ENCODE data around the gene MSL1.

The MSL1 gene

DNA sequence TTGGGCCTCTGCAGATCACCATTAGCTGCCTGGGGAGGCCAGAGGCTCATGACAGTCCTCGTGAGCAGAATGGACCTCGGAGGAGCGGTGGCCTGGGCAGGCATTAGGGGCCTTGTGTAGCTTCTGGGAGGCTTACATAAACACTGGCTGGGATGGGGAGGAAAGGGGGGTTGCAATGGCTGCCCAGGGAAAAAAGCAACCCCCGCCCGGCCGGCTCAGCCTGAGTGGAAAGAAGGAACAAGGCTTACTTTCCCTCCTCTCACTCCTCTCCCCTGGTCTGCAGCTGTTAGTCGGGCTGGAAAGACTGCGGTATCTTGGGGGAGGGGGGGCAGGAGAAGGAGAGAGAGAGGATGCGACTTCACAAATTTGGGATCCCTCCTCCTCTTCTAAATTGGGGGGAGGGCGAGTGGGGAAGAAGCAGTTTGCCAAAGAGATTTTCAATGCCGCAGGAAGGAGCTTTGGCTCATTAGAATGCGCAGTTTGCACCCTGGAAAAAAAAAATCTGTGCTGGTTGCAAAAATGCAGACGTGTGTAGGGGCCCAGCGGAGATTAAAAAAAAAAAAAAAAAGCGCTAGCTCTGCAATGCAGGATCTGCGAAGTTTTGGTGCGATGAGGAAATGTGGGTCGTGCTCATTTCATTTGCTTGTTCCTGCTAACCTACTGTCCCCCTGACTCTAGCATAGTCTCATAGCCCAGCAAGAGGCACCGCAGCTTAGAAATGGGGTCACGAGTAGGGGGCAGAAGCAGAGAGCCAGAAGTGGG is 14.8 kb upstream of the MSL1 start:
- H3K27ac Mint-ChIP-seq: no peak overlapping the region
- no peak for DNase-seq (ENCODE audit: low spot score)

GRCh38 chr17:40107522-40108174 is 14.1 kb upstream of the MSL1 start:
- H3K36me3 Mint-ChIP-seq (ENCODE audit: low read depth): no peaks in the 10 kb centered on the region
- H3K27ac Mint-ChIP-seq: peak overlapping the region; percentile 79
- H3K27me3 Mint-ChIP-seq (ENCODE audit: low read depth): peaks cover 8% of the 10 kb centered on the region
- no peak for DNase-seq (ENCODE audit: low spot score)
- peaks cover 72% of the 10 kb centered on the region for H3K4me1 Mint-ChIP-seq (ENCODE audit: low read depth)
- H3K4me3 Mint-ChIP-seq: peak overlapping the region; percentile 65
- no peaks in the 10 kb centered on the region for H3K9me3 Mint-ChIP-seq

More for the DNA sequence above, 14.8 kb upstream of the MSL1 start:
- peaks cover 8% of the 10 kb centered on the region for H3K27me3 Mint-ChIP-seq (ENCODE audit: low read depth)
- H3K9me3 Mint-ChIP-seq: no peaks in the 10 kb centered on the region
- no peaks in the 10 kb centered on the region for H3K36me3 Mint-ChIP-seq (ENCODE audit: low read depth)
- peaks cover 65% of the 10 kb centered on the region for H3K4me1 Mint-ChIP-seq (ENCODE audit: low read depth)
- no peak overlapping the region for H3K4me3 Mint-ChIP-seq

DNA sequence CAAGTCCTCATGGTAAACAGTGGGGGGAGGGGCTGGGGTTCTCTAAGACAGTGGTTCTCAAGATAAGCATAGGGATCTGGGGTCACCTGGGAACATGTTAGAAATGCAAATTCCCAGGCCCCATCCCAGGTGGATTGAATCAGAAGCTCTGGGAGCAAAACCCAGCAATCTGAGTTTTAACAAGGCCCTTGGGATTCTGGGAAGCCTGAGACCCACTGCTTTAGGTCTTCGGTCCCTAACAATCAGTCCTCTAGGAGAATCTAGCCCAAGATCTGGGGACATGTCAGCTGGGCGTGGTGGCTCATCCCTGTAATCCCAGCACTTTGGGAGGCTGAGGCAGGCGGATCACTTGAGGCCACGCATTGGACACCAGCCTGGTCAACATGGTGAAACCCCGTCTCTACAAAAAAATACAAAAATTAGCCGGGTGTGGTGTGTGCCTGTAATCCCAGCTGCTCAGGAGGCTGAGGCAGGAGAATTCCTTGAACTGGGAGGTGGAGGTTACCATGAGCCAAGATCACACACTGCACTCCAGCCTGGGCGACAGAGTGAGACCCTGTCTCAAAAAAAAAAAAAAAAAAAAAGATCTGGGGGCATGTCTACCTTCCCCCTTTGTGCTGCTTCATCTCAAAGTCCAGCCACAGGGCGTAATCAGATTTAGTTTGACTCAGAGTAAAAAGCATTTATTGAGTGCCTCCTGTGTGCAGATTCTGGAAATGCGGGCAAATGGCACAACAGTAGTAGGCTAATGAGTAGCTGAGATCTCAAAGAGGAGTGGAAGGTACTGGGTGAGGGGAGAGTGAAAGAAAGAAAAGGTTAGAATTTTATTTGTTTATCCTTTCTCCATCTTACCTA is 12.6 kb upstream of the MSL1 start:
- Mint-ChIP-seq H3K27ac (no peak overlapping the region), H3K27me3 (ENCODE audit: low read depth) (peaks cover 8% of the 10 kb centered on the region), H3K4me3 (no peak overlapping the region), H3K4me1 (ENCODE audit: low read depth) (peaks cover 77% of the 10 kb centered on the region), H3K36me3 (ENCODE audit: low read depth) (no peaks in the 10 kb centered on the region), H3K9me3 (no peaks in the 10 kb centered on the region)
- DNase-seq (ENCODE audit: low spot score): no peak

DNA sequence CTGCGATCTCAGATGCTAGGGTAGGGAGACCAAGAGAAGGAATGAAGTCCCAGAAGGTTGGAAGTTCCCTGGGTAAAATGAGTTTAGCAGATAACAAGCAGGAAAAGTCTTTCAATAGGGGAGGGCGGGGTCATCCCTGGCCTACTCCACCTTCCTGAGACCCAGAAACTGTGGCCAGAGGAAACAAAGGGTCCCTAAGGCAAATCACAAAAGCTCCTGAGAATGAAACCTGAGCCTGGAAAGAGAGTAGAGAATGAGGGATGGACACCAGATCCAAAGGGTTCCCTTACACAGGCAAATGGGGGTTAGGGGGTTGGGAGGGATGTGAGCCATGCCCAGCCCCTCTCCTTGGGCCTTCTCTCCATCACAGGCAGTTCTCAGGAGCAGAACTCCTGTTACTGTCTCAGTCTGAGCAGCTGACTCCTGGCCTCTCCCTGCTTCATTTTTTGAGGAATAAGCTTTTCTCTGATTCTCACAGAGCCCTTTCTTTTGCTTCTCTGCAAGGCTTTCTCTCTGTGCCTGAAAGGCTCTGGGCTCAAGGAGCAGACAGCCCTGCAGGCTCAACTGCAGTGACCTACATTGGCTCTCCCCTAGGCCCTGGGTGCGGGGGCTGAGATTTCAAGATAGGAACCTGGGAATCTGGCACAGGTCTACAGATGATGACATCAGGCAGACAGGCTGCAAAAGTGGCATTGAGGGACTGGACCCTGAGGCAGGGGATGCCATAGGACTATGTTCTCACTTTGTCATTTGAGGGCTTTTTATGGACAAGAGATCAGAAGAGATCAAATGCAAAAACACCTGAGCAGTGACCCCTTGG is 11.5 kb upstream of the MSL1 start:
- Mint-ChIP-seq H3K9me3 (no peaks in the 10 kb centered on the region), H3K27ac (peak overlapping the region; percentile 39), H3K4me3 (no peak overlapping the region), H3K27me3 (ENCODE audit: low read depth) (peaks cover 8% of the 10 kb centered on the region), H3K36me3 (ENCODE audit: low read depth) (no peaks in the 10 kb centered on the region), H3K4me1 (ENCODE audit: low read depth) (peaks cover 66% of the 10 kb centered on the region)
- DNase-seq (ENCODE audit: low spot score): no peak

DNA sequence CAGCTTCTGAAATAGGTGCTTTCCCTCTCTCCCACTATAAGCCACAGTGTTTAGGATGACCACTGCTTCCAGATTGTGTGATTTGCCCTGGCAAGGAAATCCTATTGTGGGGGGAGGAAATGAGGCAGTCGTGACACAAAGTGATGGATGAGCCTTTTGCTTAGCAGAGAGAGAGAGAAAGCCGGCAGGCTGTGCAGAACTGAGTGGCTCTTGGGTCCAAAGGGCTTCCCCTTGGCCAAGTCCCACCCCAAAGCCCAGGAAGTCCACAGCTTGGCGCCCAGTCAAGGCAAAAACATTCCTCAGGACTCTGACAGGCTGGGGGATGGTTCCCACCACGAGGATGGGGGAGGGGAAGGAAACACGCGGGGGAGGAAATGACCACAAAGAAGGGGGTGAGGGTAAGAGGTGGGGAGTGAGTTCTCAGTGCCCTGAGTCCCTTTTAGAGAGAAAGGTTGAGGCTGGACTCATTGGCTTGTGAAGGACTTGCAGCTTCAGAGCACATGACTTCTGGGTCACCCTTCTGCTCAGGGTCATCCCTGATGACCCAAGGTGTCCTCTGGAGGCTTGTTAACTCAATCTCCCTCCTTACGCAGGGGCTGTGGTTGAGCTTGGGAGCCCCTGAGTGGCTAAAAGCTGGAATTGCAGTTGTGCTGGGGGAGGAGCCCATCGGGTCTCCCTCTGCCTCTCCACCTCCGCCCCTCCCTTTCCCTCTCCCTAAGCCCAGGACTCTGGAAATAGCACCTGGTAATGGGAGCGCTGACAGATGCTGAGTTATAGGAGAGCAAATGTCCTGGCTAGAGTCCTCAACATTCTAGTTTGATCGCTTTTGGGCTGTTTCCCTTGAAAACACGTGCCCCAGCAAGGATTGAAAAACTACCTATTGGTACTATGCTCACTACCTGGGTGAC is 10.3 kb upstream of the MSL1 start:
- peak; percentile 67 for DNase-seq (ENCODE audit: low spot score)
- Mint-ChIP-seq H3K4me3 (peak overlapping the region; percentile 76), H3K4me1 (ENCODE audit: low read depth) (peaks cover 56% of the 10 kb centered on the region), H3K27ac (peak overlapping the region; percentile 76), H3K9me3 (no peaks in the 10 kb centered on the region), H3K27me3 (ENCODE audit: low read depth) (peaks cover 8% of the 10 kb centered on the region), H3K36me3 (ENCODE audit: low read depth) (no peaks in the 10 kb centered on the region)

DNA sequence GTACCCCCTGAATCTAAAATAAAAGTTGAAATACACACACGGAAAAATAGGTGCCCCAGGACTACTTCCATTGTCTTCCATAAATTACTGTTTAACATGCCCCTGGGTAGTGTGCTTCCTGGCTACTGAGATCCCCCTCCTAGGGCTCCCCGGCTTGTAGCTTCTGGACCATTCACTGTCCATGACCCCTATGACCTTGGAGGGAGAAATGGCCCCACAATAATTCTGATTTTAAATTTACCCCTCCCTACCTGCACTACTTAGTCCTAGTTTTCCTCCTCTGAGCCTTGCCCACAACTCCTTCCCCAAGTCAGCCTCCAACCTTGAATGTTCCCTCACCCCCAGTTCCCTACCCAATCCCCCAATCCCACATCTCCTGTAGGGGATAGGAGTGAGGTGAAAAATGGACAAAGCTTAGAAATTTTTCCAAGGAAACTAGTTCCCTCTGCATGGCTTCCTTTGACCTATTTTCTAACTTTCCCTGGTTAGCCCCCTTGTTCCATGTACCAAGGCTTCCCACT is 9.5 kb upstream of the MSL1 start:
- peaks cover 6% of the 10 kb centered on the region for H3K27me3 Mint-ChIP-seq (ENCODE audit: low read depth)
- DNase-seq (ENCODE audit: low spot score): no peak
- no peaks in the 10 kb centered on the region for H3K9me3 Mint-ChIP-seq
- H3K4me1 Mint-ChIP-seq (ENCODE audit: low read depth): peaks cover 51% of the 10 kb centered on the region
- H3K36me3 Mint-ChIP-seq (ENCODE audit: low read depth): no peaks in the 10 kb centered on the region
- no peak overlapping the region for H3K4me3 Mint-ChIP-seq
- peak overlapping the region; percentile 76 for H3K27ac Mint-ChIP-seq

DNA sequence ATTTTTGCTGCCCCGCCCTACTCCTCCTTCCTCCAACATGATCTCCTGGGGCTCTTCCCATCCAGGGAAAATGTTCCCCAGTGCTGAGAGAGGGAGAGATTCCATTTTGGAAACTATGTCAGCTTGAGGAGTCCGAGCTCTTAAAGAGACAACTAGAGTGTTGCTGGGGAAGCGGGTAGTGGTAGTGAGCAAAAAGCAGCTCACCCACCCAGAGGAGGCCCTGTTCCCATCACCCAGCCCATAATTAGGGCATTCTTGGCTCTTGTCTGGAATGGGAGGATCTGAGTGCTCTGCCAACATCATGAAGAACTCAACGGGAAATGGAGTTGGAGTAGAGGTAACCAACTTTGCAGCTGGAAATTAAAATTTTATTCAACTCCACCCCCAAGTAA is 9.1 kb upstream of the MSL1 start:
- DNase-seq (ENCODE audit: low spot score): no peak
- Mint-ChIP-seq H3K27ac (peak overlapping the region; percentile 88), H3K27me3 (ENCODE audit: low read depth) (peaks cover 3% of the 10 kb centered on the region), H3K4me3 (peak overlapping the region; percentile 87), H3K4me1 (ENCODE audit: low read depth) (peaks cover 47% of the 10 kb centered on the region), H3K9me3 (no peaks in the 10 kb centered on the region), H3K36me3 (ENCODE audit: low read depth) (no peaks in the 10 kb centered on the region)

GRCh38 chr17:40113110-40113906 is 8.5 kb upstream of the MSL1 start:
- DNase-seq (ENCODE audit: low spot score): peak; percentile 91
- H3K27me3 Mint-ChIP-seq (ENCODE audit: low read depth): no peaks in the 10 kb centered on the region
- no peaks in the 10 kb centered on the region for H3K36me3 Mint-ChIP-seq (ENCODE audit: low read depth)
- peaks cover 43% of the 10 kb centered on the region for H3K4me1 Mint-ChIP-seq (ENCODE audit: low read depth)
- no peaks in the 10 kb centered on the region for H3K9me3 Mint-ChIP-seq
- peak overlapping the region; percentile 88 for H3K27ac Mint-ChIP-seq
- peak overlapping the region; percentile 87 for H3K4me3 Mint-ChIP-seq

DNA sequence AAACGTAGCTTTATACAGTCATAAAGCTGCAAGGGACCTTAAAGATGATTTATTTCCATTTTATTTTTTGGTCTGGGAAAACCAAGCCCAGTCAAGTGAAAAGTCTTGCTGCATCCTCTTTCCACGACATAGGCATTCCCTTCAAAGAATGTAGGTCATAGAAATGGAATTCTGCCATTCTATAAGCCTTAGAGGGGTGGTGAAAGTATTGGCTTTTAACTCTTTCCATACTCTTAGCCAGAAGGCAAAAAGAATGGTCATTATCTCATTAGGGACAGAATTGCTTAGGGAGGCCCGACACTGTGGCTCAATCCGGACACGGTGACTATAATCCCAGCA is 7.9 kb upstream of the MSL1 start:
- Mint-ChIP-seq H3K36me3 (ENCODE audit: low read depth) (no peaks in the 10 kb centered on the region), H3K27me3 (ENCODE audit: low read depth) (no peaks in the 10 kb centered on the region), H3K27ac (peak overlapping the region; percentile 88), H3K9me3 (no peaks in the 10 kb centered on the region), H3K4me3 (peak overlapping the region; percentile 87), H3K4me1 (ENCODE audit: low read depth) (peaks cover 41% of the 10 kb centered on the region)
- no peak for DNase-seq (ENCODE audit: low spot score)

GRCh38 chr17:40115101-40115436 is 6.7 kb upstream of the MSL1 start:
- H3K27me3 Mint-ChIP-seq (ENCODE audit: low read depth): no peaks in the 10 kb centered on the region
- H3K4me3 Mint-ChIP-seq: no peak overlapping the region
- no peak for DNase-seq (ENCODE audit: low spot score)
- H3K36me3 Mint-ChIP-seq (ENCODE audit: low read depth): no peaks in the 10 kb centered on the region
- no peaks in the 10 kb centered on the region for H3K9me3 Mint-ChIP-seq
- peaks cover 36% of the 10 kb centered on the region for H3K4me1 Mint-ChIP-seq (ENCODE audit: low read depth)
- no peak overlapping the region for H3K27ac Mint-ChIP-seq

GRCh38 chr17:40122136-40122998 is 596 bp downstream of the MSL1 start:
- Mint-ChIP-seq H3K4me3 (no peak overlapping the region), H3K4me1 (ENCODE audit: low read depth) (peaks cover 35% of the 10 kb centered on the region), H3K27me3 (ENCODE audit: low read depth) (no peaks in the 10 kb centered on the region), H3K9me3 (no peaks in the 10 kb centered on the region), H3K27ac (no peak overlapping the region), H3K36me3 (ENCODE audit: low read depth) (peaks cover 29% of the 10 kb centered on the region)
- no peak for DNase-seq (ENCODE audit: low spot score)

All from T-helper 2 cell treated with Interferon-gamma antibody and Interleukin-4, amounts not matched to agents 5 μg/mL and 100 μg/mL, for 36 hours (primary cell).